GM18511 (cell line): ENCODE measurements around the gene LRRC2.
"Not testable (repeated sequence)": the region's sequence is repeated elsewhere in the genome, so short reads cannot be mapped to it uniquely, and the experiment has no call there.

Experiments
- ATAC-seq: cut with Tn5 transposase; IDR thresholded peaks from one replicate; pipeline ENCODE4 v1.9.1; 2021; ENCODE audit warnings: mild to moderate bottlenecking, moderate library complexity; ENCODE audit not compliant: unreplicated experiment

The LRRC2 gene

DNA sequence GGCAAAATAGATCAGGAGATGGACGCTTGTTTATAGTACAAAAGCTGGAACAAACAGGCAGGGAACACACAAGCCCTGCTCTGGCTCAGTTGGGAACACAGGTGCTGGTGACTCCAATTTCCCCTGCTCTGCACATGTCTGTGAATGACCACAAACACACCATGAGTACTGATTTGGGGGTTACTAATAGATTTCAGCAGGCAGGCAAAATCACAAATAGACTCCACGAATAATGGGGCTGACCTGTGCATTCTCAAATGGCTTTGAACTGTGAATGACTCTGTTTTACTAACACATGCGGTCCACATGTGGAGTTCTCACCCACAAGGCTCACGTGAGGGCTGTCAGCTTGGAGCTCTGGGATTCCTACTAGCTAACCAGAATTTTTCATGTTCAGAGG is 64.4 kb downstream of the LRRC2 start:
- ATAC-seq: no peak

DNA sequence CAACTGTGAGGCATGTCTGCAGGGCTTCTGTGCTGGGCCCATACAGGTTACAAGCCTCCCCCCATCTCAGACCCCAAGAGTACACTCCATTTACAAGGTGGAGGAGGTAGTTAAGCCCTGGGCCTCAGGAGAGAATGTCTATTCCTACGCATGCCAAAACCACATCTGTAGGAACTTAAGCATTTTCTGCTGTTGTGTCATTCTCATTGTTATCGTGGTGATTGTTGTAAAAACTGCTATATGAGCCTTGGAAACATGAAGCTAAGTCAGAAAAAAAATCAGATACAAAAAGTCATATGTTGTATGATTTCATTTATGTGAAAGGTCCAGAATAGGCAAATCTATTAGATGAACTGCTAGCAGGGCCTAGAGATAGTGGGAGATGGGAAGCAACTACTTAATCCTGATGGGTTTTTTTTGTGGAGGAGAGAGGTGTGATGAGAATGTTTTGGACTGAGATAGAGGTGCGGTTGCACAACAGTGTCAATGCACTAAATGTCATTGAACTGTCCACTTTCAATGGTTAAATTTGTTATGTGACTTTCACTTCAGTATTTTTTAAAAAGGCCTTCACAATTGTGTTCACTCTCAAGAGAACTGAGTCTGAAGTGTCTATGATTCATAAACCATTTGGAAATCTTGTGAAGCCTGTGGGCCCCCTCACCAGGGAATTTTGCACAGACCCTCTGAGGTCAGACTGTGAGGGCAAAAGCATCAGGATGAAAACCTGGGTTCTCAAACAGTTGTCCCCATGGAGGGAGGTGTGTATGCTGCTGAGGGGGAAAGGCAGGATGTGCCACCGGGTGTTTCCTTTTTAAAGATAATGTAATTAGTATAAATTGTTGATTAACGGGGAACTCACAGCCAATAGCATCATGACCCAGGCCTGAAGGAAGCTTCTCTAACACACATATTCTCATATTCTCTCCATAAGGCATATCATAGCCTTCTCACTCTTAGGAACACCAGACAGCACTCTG is 65.2 kb downstream of the LRRC2 start:
- no peak for ATAC-seq

DNA sequence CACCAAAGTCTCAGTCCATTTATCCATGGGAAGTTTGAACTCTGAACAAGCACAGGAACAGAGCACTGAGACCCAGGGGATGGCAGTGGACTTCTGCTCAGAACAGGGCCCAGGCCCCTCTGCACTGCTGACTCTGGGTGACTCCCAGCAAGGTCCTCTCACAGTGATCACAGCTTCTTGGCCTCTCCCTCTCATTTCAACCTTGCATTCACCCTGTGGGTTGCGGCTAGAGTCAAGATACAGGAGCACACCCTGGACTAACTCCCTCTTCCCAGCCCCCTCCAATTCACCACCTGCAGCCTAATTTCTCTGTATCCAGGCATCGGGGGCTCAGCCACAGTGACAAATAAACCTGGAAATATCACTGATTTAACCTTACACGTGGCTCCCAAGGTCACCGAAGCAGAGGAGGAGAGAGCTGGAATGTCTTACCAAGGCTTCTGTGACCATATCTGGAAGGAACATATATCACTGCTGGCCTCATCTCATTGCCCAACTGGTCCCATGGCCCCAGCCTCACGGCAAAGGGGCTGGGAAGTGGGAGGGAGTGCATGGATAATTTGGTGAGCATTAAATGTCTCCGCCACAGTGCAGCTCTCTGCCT is 67.1 kb downstream of the LRRC2 start:
- ATAC-seq: no peak

DNA sequence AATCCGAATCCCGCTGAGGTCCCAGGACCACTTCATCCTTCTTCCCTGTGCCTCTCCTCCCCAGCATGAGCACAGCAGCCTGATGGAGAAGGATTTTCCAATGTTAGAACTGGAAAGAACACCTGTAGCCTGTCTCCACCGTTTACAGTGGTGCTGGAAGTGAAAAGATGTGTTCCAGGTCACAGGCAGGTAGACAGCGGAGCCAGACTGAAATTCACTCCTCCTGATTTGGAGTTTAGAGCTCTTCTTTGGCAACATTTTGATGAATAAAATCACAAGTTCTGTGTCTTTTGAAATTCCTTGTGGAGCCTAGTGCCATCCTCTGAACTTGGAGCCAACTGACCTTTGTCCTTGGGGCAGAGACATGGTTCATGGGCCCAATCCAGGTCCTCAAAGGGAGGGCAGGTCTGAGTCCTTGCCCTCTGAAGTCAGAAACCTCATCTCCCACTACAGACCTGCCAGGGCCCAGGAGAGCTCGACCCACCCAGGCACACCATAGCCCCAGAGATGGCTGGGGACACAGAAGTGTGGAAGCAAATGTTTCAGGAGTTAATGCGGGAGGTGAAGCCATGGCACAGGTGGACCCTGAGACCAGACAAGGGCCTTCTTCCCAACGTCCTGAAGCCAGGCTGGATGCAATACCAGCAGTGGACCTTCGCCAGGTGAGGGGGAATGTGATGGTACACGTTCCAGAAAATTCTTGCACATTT is 68.4 kb downstream of the LRRC2 start, which contains the start of gene RTP3:
RTP3 (plus strand) TSS at position 421 of the 710 bp plus-strand sequence; CDS start at position 508, 87 bp downstream.
- ATAC-seq: no peak

DNA sequence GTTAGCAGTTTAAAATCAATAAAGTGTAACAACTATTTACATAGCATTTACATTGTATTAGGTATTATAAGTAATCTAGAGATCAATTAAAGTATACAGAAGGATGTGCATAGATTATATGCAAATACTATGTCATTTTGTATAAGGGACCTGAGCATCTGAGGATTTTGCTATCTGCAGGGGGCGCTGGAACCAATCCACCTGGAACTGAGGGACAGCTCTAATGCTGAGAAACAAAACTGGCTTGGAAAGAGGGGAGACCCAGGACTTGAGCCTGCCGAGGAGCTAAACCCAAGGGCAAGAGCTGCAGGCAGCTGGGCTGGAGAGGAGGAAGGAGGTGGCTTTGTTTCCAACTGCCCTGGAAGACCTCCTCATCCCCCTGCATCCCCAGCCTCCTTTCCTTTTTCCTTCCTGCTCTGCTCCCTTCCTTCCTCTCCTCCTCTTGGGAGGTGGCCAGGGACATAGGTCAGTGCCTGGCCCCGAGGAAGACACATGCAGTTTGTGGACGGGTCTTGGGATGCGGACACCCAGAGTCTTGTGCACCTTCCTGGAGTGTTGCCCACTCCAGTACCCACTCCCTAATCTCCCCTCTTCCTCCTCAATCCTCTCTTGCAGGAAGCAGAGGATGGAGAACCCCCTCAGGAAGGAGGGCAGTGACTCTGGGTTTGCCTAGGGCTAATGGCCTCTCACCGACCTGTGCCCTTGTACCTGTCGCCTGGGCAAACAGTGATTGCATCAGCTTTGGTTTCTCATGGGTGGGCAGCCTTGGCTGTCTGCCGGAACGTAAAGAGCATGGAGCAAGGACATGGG is 69.2 kb downstream of the LRRC2 start:
- no peak for ATAC-seq

DNA sequence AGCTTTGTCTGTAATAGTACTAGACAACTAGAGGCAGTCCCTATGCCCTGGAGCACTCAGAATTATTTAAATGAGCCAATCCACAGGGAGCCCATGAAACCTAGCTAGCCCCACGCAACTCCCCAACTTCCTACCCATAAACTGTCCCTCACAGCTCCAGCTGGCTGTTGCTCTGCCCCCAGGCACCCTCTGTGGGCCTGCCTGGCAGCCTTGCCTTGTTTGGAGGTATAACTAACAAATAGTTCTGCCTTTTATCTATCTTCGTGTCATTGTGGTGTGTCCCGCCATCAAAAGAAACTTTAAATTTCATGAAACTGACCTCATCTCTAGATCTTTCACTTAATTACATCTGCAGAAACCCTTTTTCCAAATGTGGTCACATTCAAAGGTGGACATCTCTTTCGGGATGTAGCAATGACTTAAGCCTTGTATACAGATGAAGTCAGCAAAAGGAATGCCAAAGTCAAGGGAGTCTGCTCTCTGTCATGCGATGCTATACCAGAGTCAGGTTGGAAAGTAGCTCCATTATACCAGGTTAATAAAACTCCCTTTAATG is 70.1 kb downstream of the LRRC2 start:
- ATAC-seq: no peak

DNA sequence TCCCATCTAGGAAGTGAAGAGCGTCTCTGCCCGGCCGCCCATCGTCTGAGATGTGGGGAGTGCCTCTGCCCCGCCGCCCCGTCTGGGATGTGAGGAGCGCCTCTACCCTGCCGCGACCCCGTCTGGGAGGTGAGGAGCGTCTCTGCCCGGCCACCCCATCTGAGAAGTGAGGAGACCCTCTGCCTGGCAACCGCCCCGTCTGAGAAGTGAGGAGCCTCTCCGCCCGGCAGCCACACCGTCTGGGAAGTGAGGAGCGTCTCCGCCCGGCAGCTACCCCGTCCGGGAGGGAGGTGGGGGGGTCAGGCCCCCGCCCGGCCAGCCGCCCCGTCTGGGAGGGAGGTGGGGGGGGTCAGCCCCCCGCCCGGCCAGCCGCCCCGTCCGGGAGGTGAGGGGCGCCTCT is 71.6 kb downstream of the LRRC2 start:
- not testable (repeated sequence) for ATAC-seq

DNA sequence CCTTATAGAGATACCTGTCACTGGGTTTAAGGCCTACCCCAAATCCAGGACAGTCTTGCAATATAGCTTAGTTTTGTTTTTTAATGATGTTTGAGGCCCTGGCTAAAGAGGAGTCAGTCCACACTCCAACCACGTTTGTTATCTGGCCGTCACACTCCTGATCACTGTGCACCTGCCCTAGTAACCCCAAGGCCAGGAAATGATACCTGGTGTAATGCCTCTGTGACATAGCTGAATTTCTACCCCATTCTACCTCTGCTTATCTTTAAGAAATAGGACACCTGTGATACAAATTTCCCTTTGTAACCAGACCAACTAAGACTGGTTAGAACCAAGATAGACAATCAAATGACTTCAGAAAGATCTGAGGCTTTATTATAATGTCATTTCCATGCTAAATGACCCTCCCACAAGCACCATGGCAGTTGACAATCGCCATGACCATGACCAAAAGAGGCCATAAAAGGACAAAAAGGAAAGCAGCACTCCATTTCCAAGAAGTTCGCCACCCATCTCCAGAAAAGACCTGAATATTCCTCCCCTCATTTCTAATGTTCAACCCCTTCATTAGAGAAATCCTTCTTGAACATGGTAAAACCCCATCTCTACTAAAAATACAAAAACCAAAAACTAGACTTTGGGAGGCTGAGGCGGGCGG is 73.1 kb downstream of the LRRC2 start:
- no peak for ATAC-seq

DNA sequence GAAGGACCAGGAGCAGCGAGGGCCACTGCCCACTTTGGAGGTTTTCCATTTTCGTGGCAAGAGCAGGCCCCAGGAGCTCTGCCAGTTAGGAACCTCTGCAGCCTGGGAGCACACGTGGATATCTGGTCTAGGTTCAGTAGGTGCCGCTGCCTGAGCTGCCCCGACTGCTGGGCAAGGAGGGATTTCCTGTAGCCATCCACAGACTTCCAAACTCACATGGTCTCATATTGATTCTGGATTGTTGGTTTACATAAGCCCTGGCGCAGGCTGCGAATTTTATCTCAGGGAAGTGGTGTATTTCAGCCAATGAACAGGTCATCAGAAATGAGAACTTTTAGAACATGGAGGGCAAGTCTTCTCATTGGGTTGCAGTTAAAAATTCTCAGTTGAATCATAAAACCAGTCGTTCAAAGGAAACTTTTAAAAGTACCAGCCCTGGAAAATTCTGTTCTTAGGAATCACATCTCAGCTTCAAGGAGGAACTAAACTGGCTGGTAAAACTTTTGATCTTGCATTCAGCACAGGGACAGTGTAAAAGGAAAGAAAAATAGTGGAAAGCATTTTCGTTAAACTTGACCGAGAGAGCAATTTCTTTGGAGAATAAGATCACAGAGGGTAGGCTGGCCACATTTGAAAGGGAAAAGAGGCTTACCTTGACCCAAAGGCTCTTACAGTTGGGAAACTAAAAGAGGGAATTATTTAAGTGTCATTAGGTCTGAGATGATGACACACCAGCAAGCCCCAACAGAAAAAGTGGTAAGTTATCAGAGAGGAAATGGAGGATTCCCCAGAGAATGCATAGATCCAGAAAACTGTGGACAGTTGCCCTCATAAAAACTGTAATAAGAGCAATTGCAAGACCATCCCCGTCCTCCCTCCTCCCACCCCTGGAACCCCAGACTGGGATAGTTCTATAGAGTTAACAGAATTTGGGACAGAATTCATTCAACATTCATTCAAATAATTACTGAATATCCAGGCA is 74.7 kb downstream of the LRRC2 start:
- no peak for ATAC-seq

DNA sequence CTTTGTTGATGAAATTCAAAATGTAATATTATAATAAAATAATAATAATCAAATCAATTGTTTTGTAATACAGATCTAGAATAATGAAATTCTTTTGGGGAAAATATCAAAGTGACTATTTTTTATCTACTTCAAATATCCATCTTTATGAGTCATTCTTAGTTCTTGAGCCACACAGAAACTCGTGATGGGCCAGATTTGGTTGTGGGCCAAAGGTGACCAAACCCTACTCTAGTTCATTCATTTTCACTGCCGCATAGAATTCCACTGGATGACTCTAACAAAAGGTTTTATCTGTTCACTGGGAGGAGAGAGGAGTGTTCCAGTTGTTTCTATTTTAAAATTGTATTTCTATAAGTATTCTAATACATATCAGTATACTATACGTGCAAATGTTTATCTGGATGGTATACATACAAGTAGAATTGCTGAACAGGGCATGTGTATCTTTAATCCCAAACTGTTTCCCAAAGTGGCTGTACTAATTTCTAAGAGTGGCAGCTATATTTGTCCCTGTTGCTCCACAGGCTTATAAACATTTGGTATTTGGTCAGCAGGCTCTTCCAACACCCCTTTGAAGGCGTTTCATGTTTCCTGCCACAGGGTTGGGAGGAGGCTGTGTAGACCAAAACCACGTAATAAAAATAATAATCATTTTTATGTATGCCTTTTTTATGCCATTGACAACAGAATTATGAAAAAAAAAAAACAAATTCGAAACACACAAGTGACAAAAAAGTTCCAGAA is 75.6 kb downstream of the LRRC2 start:
- ATAC-seq: no peak

DNA sequence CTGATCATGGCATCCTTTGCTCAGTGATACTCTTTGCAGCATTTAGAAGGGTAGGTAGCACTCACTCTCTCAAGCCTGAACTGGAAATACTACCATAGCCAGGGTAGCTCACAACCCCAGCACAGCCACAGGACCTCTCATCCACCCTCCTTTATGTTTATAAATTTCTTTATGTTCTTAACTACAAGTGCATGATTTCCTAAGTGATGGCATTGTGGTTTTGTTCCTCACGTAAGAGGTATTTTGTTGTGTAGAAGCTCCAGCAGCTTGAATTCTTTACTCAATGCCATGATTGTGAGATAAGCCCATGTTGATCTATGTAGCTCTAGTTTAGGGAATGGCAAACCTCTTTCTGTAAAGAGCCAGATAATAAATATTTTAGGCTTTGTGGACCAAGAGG is 76.2 kb downstream of the LRRC2 start:
- ATAC-seq: no peak

DNA sequence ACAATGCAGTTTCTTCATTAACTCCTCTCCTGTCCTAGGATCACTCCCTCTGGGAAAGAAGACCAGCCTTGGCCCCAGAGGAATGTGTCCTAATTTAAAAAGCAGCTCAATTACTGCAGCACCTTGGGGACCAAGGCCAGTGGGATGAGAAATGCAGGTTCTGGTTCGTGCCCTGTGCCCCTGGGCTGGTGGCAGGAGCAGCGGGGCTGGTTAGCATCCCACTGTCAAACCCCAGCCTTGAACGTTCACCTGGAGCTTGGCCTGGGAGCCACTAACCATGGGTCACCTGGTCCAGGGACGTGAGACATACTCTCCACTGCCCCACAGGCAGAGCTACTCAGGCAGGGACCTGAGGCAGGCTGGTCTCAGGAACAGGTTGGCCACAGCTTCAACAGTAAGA is 76.7 kb downstream of the LRRC2 start:
- ATAC-seq: no peak

DNA sequence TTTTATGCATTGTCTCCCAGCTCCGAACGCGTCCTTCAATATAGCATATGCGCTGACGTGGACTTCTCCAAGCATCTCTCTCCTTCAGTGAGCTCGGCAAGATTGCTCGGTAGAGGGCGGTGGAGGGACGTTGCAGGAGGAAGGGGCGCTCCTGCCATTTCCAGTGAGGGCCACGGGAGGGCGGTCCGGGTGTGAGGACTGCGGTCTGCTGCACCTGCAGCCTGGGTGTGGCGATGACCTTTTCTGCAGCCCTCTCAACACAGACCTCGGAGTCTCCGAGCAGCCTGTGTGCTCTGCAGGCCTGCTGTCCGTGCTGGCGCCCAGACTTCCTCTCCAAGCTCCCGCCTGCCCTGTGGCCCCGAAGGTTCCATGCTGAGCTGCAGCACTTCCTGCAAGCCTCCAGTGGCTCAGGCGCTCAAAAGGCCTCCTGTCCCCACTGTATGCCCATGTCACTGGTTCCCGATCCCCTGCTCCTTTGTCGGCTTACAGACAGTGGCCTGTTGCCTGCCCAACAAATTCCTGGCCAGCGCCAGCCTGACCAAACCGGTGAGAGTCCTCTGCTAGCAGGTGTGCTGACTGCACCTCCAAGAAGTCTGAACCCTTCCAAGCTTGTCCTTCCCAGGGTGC is 77.3 kb downstream of the LRRC2 start:
- peak; percentile 90 for ATAC-seq

DNA sequence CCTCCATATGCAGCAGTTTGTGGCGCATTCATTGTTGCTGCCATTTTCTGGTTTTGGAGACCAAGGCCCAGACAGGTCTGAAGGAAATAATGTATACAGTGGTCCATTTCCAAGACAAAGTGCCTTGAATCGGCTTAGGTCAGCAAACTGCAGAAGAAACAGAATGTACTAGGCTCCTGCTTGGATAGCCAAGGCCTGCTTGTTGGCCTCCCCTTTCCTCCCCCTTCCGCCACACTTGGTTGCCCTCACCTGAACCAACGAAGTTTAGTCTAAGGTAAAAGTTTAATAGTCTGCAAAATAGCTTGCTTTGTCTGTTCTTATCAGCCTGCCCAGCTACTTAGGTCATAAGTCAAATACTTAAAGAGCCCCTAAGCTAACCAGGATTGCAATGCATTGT is 80.3 kb downstream of the LRRC2 start:
- ATAC-seq: no peak

DNA sequence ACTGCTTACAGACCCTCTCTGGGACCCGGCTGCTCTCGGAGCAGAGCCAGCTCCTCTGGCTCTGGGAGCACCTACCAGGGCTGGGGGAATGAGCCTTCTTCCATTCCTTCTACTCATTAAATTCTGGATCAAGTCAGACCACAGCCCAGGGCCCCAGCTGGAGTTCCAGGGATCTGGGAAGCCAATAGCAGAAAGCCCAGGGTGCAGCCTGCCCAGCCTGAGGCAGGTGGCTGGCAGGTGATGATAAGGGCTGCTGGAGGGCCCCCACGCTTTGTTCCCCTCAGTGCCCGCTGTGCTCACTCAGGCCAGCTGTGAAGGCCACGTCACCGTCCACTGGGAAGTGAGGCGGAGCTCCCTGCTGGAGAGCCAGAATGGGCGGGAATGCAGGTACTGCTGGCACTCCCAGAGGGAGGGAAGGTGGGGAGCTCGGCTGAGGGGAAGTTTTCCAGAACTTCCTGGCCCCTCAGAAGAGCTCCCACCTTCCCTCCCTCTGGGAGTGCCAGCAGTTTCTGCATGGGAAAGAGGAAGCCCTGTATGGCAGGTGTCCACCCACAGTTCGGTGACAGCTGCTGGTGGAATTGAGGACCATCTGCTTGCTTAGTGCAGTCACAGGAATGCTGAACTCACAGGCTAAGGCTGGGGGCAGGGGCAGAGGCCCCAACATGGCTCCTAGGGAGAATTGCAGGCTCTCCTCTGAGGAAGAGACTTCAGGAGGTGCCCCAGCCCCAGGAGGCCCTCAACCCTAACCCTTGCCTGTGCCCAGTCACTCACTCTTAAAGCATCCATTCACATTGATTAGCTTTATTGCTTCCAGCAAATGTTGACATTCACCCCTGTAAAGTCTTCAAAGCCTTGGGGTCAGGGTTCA is 81.0 kb downstream of the LRRC2 start:
- no peak for ATAC-seq

DNA sequence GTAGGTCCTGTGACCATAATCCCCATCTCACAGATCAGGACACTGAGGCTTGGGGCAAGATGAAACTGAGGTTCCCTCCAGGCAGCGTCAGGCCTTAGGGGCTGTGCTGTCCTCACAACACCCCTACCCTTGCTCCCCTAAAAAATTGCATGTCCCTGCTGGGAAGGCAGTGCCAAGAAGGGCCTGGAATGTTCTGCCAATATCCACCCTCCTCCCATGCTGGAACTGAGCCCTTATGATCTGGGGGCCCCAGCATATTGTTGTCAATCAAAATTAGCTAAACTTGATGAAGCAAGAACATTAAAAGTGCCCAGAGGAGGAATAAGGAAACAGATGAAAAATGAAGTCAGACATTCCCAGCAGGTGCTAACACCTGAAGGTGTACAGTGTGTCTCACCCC is 81.7 kb downstream of the LRRC2 start:
- no peak for ATAC-seq

DNA sequence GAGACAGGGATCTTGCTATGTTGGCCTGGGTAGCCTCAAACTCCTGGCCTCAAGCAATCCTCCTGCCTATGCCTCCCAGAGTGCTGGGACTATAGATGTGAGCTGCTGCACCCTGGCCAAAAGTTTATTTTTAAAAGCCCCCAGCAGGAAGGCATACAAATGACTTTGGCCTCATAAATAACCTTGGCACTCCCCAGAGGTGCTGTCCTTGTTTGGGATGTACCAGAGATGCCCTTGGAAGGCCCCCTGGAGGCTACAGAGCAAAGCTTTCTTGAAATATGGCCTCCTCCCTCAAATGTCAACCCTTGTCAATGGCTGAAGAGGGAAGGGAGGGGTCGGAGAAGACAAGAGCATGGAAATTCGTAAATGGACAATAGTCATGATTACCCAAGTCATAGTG is 82.3 kb downstream of the LRRC2 start:
- ATAC-seq: no peak
